ENCODE results near the gene TTN. TPM values are rescaled to one million over a fixed set of nuclear protein-coding genes. Genes with fewer than 3 reads are reported as not detected.

Gene TTN
- total RNA-seq, 3 donors from 2014 or later (not counting 1 experiment from before 2014, with no cell fraction given): 2.5 to 4.2 (median 3.7) TPM

DNA sequence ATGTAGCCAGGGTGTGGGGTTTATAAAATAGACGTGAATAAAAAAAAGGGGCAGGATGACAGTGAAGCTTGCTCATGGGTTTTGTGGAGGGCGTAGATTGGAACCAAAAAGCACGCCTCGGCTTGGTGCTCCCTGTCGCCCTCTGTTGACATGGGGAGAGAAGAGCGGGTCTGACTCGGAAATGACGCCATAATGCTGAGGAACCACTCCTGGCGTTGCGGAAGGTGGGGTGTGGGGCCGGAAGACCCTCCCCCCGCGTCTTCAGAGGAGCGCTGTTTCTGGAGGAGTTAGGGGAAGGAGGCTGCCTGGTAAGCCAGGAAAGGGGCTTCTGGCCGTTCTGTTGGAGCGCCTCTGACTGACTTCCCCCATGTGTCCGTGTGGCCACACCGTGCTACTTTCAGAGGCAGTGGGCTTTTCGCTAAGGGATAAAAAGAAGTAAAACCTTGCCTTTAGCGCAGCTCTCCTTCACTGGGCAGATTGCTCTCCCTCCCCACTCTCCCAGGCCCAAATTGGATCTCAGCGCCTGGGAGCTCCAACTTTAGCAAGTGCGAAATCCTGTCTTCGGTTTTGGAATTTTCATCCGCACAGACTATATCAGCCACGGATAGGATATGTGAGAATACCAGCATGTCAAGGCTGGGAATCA, 284.1 kb downstream of the TTN start:
- intact Hi-C loops (cut with micrococcal nuclease): loop anchor here (1.0 kb wide), 2 partner anchors 45 to 72 kb away; partner anchors contain the start of genes FKBP7, PJVK and PRKRA
- Mint-ChIP-seq H3K27ac (peak overlapping the region; percentile 84 to 89), H3K36me3 (no peaks in the 10 kb centered on the region), H3K27me3 (ENCODE audit: low read depth in 2 of 2) (no peaks in the 10 kb centered on the region), H3K9me3 (no peaks in the 10 kb centered on the region), H3K4me3 (peak overlapping the region; percentile 92), H3K4me1 (peaks cover 29 to 30% of the 10 kb centered on the region in 2 donors)
- H3K27me3 ChIP-seq (ENCODE audit: control insufficient read depth, insufficient read depth, low read length): no peaks in the 10 kb centered on the region
- H3K9me3 ChIP-seq (ENCODE audit: control insufficient read depth, insufficient read depth, low read length): no peaks in the 10 kb centered on the region
- peaks cover 4% of the 10 kb centered on the region for H3K36me3 ChIP-seq (ENCODE audit: control insufficient read depth, insufficient read depth, low read length)
- peak overlapping the region; percentile 54 for H3K4me3 ChIP-seq (ENCODE audit: low read length)
- TF ChIP-seq, protein P1, sequence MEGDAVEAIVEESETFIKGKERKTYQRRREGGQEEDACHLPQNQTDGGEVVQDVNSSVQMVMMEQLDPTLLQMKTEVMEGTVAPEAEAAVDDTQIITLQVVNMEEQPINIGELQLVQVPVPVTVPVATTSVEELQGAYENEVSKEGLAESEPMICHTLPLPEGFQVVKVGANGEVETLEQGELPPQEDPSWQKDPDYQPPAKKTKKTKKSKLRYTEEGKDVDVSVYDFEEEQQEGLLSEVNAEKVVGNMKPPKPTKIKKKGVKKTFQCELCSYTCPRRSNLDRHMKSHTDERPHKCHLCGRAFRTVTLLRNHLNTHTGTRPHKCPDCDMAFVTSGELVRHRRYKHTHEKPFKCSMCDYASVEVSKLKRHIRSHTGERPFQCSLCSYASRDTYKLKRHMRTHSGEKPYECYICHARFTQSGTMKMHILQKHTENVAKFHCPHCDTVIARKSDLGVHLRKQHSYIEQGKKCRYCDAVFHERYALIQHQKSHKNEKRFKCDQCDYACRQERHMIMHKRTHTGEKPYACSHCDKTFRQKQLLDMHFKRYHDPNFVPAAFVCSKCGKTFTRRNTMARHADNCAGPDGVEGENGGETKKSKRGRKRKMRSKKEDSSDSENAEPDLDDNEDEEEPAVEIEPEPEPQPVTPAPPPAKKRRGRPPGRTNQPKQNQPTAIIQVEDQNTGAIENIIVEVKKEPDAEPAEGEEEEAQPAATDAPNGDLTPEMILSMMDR (IDR thresholded peaks at IDR 0.05): peak; percentile 71
- WGBS (ENCODE audit: insufficient coverage): 30% methylated on average over 25 of the region's 25 CpGs
- DNase-seq (peak; percentile 72 to 93), ATAC-seq (peak; percentile 99 to 100 (median 100))
- H3K4me1 ChIP-seq (ENCODE audit: control insufficient read depth, insufficient read depth, low read length): peaks cover 12% of the 10 kb centered on the region
- H3K27ac ChIP-seq (ENCODE audit: low read length): peak overlapping the region; percentile 28

DNA sequence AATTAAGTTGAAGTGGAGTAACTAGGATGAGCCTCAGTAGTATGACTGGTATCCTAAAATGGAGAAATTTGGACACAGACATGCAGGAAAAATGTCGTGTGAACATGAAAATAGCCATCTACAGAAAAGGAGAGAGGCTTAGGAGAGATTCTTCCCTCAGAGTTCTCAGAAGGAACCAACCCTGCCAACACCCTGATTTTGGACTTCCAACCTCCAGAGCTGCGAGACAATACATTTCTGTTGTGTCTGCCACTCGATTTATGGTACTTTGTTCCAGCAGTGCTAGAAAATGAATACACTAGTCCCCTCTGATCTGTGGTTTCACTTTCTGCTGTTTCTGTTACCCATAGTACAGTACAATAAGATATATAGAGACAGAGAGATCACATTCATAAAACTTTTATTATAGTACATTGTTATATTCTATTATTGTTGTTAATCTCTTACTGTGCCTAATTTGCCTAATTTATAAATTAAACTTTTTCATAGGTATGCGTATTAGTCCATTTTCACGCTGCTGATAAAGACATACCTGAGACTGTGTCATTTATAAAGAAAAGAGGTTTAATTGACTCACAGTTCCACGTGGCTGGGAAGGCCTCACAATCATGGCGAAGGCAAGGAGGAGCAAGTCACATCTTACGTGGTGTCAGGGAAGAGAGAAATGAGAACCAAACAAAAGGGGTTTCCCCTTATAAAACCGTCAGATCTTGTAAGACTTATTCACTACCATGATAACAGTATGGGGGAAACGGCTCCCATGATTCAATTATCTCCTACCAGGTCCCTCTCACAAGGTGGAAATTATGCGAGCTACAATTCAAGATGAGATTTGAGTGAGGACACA, 285.7 kb downstream of the TTN start:
- 86% methylated on average over 10 of the region's 11 CpGs for WGBS (ENCODE audit: insufficient coverage)
- Mint-ChIP-seq H3K27ac (peak overlapping the region; percentile 5 to 43), H3K9me3 (no peaks in the 10 kb centered on the region), H3K4me1 (peaks cover 28 to 29% of the 10 kb centered on the region in 2 donors), H3K4me3 (peak overlapping the region; percentile 69), H3K27me3 (ENCODE audit: low read depth in 2 of 2) (no peaks in the 10 kb centered on the region), H3K36me3 (no peaks in the 10 kb centered on the region)
- ATAC-seq (no peak), DNase-seq (no peak)
- Histone ChIP-seq H3K27ac (ENCODE audit: low read length) (no peak overlapping the region), H3K36me3 (ENCODE audit: control insufficient read depth, insufficient read depth, low read length) (peaks cover 4% of the 10 kb centered on the region), H3K9me3 (ENCODE audit: control insufficient read depth, insufficient read depth, low read length) (no peaks in the 10 kb centered on the region), H3K4me1 (ENCODE audit: control insufficient read depth, insufficient read depth, low read length) (peaks cover 12% of the 10 kb centered on the region), H3K27me3 (ENCODE audit: control insufficient read depth, insufficient read depth, low read length) (no peaks in the 10 kb centered on the region), H3K4me3 (ENCODE audit: low read length) (no peak overlapping the region)
- intact Hi-C loops (cut with micrococcal nuclease): no loop called here
- TF ChIP-seq, protein P1 (IDR thresholded peaks at IDR 0.05): no peak

DNA sequence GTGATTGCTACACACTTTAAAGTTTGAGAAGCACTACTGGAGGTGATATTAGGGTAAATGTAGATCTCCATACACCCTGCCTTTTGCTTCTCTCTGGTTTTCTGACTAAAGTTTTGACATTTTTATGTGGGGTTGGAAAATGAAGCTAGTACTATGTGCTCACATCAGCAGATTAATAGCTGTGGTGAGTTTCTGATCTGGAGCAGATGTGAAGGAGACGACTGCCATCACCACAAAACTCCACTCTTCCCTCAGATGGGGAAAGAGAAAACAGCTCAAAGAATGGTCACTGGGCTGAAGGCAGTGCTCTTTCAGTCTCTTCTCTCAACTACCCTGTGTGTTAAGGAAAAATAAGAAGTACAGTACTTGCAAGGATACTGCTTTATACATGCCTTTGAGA, 289.7 kb downstream of the TTN start:
- no peak overlapping the region for H3K27ac Mint-ChIP-seq
- H3K27ac ChIP-seq (ENCODE audit: low read length): no peak overlapping the region
- no peaks in the 10 kb centered on the region for H3K27me3 ChIP-seq (ENCODE audit: control insufficient read depth, insufficient read depth, low read length)
- no peaks in the 10 kb centered on the region for H3K9me3 ChIP-seq (ENCODE audit: control insufficient read depth, insufficient read depth, low read length)
- H3K4me3 ChIP-seq (ENCODE audit: low read length): no peak overlapping the region
- peaks cover 8% of the 10 kb centered on the region for H3K36me3 ChIP-seq (ENCODE audit: control insufficient read depth, insufficient read depth, low read length)
- peaks cover 5 to 6% of the 10 kb centered on the region in 2 donors for H3K4me1 Mint-ChIP-seq
- no peak overlapping the region for H3K4me3 Mint-ChIP-seq
- no peaks in the 10 kb centered on the region for H3K27me3 Mint-ChIP-seq (ENCODE audit: low read depth in 2 of 2)
- ATAC-seq (no peak), DNase-seq (no peak)
- no peaks in the 10 kb centered on the region for H3K36me3 Mint-ChIP-seq
- no CpG with 5 or more reads among the region's 1 CpG for WGBS (ENCODE audit: insufficient coverage)
- peaks cover under 1% of the 10 kb centered on the region for H3K4me1 ChIP-seq (ENCODE audit: control insufficient read depth, insufficient read depth, low read length)
- intact Hi-C loops (cut with micrococcal nuclease): no loop called here
- TF ChIP-seq, protein P1 (IDR thresholded peaks at IDR 0.05): no peak
- no peaks in the 10 kb centered on the region for H3K9me3 Mint-ChIP-seq
